PFSK-1 (cell line): ENCODE data around the gene DOCK4.

ENCODE experiments used
- FOXP2 ChIP-seq: optimal IDR thresholded peaks from 2 replicates; pipeline ENCODE3; 2011; ENCODE audit warnings: borderline replicate concordance, control low read depth, inconsistent platforms; ENCODE audit not compliant: insufficient read depth; ENCODE audit errors: extremely low read length, extremely low read depth
- POLR2AphosphoS5 ChIP-seq: IDR thresholded peaks from 2 replicates; pipeline ENCODE4 v1.6.1; 2012; ENCODE audit warnings: low read depth, mild to moderate bottlenecking, control low read depth, low read length, moderate library complexity
- SIN3A ChIP-seq: IDR thresholded peaks from 2 replicates; pipeline ENCODE4 v1.6.1; 2012; ENCODE audit warnings: mild to moderate bottlenecking, low read length, moderate library complexity, borderline replicate concordance; ENCODE audit not compliant: insufficient read depth
- TAF1 ChIP-seq: IDR thresholded peaks from 2 replicates; pipeline ENCODE4 v1.6.1; 2012; ENCODE audit warnings: low read length, control low read depth, borderline replicate concordance; ENCODE audit not compliant: insufficient read depth
- TF ChIP-seq, protein P1 (sequence below), 2 experiments: IDR thresholded peaks; 2 replicates each; pipeline versions ENCODE4 v1.6.1 to v1.8.0; 2011 to 2012; ENCODE audit warnings: low read depth in 2 of 2, low read length in 2 of 2, control low read depth in 1 of 2, inconsistent platforms in 1 of 2, mild to moderate bottlenecking in 1 of 2, moderate library complexity in 1 of 2; ENCODE audit not compliant: insufficient read depth in 1 of 2

DOCK4 gene

GRCh38 chr7:112147793-112148361, 58.3 kb downstream of the DOCK4 start:
- TF ChIP-seq, protein P1, sequence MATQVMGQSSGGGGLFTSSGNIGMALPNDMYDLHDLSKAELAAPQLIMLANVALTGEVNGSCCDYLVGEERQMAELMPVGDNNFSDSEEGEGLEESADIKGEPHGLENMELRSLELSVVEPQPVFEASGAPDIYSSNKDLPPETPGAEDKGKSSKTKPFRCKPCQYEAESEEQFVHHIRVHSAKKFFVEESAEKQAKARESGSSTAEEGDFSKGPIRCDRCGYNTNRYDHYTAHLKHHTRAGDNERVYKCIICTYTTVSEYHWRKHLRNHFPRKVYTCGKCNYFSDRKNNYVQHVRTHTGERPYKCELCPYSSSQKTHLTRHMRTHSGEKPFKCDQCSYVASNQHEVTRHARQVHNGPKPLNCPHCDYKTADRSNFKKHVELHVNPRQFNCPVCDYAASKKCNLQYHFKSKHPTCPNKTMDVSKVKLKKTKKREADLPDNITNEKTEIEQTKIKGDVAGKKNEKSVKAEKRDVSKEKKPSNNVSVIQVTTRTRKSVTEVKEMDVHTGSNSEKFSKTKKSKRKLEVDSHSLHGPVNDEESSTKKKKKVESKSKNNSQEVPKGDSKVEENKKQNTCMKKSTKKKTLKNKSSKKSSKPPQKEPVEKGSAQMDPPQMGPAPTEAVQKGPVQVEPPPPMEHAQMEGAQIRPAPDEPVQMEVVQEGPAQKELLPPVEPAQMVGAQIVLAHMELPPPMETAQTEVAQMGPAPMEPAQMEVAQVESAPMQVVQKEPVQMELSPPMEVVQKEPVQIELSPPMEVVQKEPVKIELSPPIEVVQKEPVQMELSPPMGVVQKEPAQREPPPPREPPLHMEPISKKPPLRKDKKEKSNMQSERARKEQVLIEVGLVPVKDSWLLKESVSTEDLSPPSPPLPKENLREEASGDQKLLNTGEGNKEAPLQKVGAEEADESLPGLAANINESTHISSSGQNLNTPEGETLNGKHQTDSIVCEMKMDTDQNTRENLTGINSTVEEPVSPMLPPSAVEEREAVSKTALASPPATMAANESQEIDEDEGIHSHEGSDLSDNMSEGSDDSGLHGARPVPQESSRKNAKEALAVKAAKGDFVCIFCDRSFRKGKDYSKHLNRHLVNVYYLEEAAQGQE (IDR thresholded peaks at IDR 0.05; ENCODE audit: insufficient read depth in 1 of 2, low read depth in 2 of 2, low read length in 2 of 2), result no peak
- TF ChIP-seq TAF1 (no peak), POLR2AphosphoS5 (no peak)

DNA sequence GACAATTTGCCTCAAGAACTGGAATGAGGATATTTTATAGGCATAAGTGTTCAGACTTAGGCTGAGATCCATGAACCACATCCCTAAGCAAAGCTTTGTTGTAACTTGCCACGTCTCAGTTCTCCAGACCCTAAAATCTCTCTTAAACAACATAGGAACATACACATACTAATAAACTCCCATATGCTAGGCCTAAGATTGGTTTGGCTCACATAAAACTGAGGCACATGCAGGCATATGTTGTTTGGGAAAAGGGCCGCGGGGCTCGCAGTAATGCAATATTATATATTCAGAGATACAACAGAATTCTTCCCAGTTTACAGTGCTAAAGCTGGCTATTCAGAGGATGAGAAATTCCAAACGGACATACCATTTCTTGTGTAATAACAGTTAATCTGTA, 61.0 kb downstream of the DOCK4 start:
- no peak for TF ChIP-seq TAF1
- TF ChIP-seq SIN3A, result no peak
- no peak for TF ChIP-seq POLR2AphosphoS5
- TF ChIP-seq, protein P1 (IDR thresholded peaks at IDR 0.05; ENCODE audit: insufficient read depth in 1 of 2, low read depth in 2 of 2, low read length in 2 of 2), result no peak
- no peak for TF ChIP-seq FOXP2

- TF ChIP-seq FOXP2 (no peak), TAF1 (no peak), POLR2AphosphoS5 (no peak), SIN3A (no peak)
- TF ChIP-seq, protein P1 (IDR thresholded peaks at IDR 0.05; ENCODE audit: insufficient read depth in 1 of 2, low read depth in 2 of 2, low read length in 2 of 2), result no peak
Measured at GRCh38 chr7:112144284-112145059, 61.7 kb downstream of the DOCK4 start.

DNA sequence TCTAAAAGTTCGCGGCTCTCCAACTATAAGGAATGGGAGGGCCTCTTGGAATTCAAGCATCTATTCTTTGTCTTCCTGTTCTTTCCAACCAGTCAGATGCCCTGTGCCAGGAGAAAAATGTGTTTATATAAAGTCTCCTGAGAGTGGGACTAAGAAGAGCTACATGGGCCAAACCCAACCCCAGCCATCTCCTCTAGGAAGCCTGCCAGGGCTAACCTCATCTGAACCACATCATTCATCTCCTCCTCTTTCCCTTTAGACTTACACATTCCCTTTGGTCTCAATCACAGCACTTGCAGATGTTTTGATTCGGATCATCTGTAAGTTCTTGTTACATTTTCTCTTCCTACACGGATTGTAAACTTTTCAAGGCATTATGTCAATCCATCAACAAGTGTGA, 62.6 kb downstream of the DOCK4 start:
- TF ChIP-seq POLR2AphosphoS5 (no peak), FOXP2 (no peak), TAF1 (no peak), SIN3A (no peak)
- TF ChIP-seq, protein P1 (IDR thresholded peaks at IDR 0.05; ENCODE audit: insufficient read depth in 1 of 2, low read depth in 2 of 2, low read length in 2 of 2), result no peak

DNA sequence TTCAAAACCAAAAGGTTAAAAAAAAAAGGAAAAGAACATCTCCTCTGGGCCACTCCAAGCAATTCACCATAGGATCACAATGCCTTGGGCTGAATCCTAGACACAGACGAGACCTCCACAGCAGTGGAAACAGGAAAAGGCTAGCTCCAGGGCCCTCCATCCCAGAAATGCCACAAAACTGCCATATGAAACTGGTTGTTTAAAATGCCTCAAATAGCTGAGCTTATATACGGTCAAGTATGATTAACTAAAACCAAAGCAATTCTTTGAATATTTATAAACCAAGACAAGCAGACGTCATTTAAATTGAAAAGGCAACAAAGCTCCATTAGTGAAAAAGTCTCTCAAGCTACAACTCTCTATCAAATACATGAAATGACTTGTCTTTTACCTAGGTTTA, 63.1 kb downstream of the DOCK4 start:
- TF ChIP-seq POLR2AphosphoS5 (no peak), TAF1 (no peak), SIN3A (no peak), FOXP2 (no peak)
- TF ChIP-seq, protein P1 (IDR thresholded peaks at IDR 0.05; ENCODE audit: insufficient read depth in 1 of 2, low read depth in 2 of 2, low read length in 2 of 2), result no peak
